ENCODE data around the gene PLD3. TPM values are rescaled to one million over a fixed set of nuclear protein-coding genes. Genes with fewer than 3 reads are reported as not detected.

PLD3 gene
- total RNA-seq, 1 experiment from 2014 or later, result 95.4 TPM

DNA sequence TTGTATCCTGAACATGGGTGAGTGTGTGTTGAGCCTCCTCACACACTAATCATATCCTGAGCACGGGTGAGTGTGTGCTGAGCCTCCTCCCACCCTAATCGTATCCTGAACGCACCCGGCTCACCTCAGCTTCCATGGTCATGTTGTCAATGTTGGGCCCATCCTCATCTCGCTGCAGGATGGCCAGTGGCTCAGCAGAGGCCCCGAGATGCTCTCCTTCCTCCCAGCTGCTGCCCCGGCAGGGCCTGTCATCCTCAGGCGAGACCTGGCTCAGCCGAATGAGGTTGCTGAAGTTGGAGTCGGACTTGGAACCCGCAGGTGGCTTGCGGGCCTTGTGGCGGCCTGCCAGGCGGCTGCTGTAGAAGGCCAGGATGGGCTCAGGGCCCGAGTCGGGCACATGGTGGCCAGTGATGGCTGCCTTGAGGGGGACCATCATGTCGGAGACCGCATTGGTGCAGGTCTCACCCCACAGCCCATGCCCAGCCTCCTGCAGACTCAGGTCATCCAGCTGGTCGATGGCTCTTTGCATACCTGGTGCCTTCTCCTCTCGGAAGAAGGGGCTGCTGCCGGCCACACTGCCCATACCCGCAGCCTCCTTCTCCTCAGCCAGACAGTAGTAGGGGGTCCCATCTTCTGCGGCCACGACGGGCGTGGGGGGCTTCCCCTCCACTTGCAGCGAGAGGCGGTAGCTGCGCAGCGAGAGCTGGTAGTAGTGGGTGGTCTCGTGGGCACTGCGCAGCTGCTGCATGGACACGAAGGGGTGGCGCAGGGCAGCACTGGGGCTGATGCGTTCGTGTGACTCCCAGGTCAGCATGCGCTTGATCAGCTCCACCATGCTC lies 31.9 kb downstream of the PLD3 start:
- no TSS peak for BruUV-seq (replicated peaks)
- CTCF ChIA-PET, result interaction anchor here (0.5 kb wide), 1 partner anchor 240 kb away, joined by 3 read pairs; no protein-coding TSS in a partner anchor
- H2AFZ ChIP-seq (ENCODE audit: low read length), result no peak overlapping the region
- no peak overlapping the region for H3K4me2 ChIP-seq (ENCODE audit: low read length)
- no peaks in the 10 kb centered on the region for H3K9me2 ChIP-seq (replicated peaks; ENCODE audit: low read length)
- no peaks in the 10 kb centered on the region for H3K4me1 ChIP-seq (ENCODE audit: insufficient read depth, low read length)
- H3K9me3 ChIP-seq (ENCODE audit: low read length), result no peaks in the 10 kb centered on the region
- no peaks in the 10 kb centered on the region for H4K20me1 ChIP-seq (ENCODE audit: low read length)
- intact Hi-C loops (cut with micrococcal nuclease), result no loop called here
- H3K27me3 ChIP-seq (ENCODE audit: low read length), result no peaks in the 10 kb centered on the region
- DNase-seq (no peak), ATAC-seq (no peak)
- no peaks in the 10 kb centered on the region for H3K79me2 ChIP-seq (ENCODE audit: low read length)
- TF ChIP-seq EZH2 (IDR thresholded peaks at IDR 0.05; ENCODE audit: low read length, unreplicated experiment) (no peak), EZH2phosphoT487 (IDR thresholded peaks at IDR 0.05; ENCODE audit: borderline replicate concordance, low read length) (no peak), CTCF (conservative IDR thresholded peaks at IDR 0.05; ENCODE audit: low read depth, low read length) (no peak)
- POLR2A ChIA-PET (ENCODE audit: unreplicated experiment), result no interaction called here
- no peaks in the 10 kb centered on the region for H3K36me3 ChIP-seq (ENCODE audit: low read depth, low read length)
- H3K9ac ChIP-seq (ENCODE audit: low read length), result no peak overlapping the region
- no peak overlapping the region for H3K27ac ChIP-seq (ENCODE audit: low read length)
- no peaks in the 10 kb centered on the region for H3F3A ChIP-seq (ENCODE audit: low read length, unreplicated experiment)
- no peak overlapping the region for H3K4me3 ChIP-seq (ENCODE audit: low read length)

GRCh38 chr19:40381321-40381720 lies 32.8 kb downstream of the PLD3 start:
- H3K9me2 ChIP-seq (replicated peaks; ENCODE audit: low read length), result no peaks in the 10 kb centered on the region
- no peaks in the 10 kb centered on the region for H4K20me1 ChIP-seq (ENCODE audit: low read length)
- H3K9ac ChIP-seq (ENCODE audit: low read length), result no peak overlapping the region
- no peak overlapping the region for H2AFZ ChIP-seq (ENCODE audit: low read length)
- no peaks in the 10 kb centered on the region for H3K4me1 ChIP-seq (ENCODE audit: insufficient read depth, low read length)
- H3K9me3 ChIP-seq (ENCODE audit: low read length), result no peaks in the 10 kb centered on the region
- no peaks in the 10 kb centered on the region for H3K36me3 ChIP-seq (ENCODE audit: low read depth, low read length)
- H3K4me2 ChIP-seq (ENCODE audit: low read length), result no peak overlapping the region
- ChIA-PET POLR2A (ENCODE audit: unreplicated experiment) (no interaction called here), CTCF (interaction anchor here (0.5 kb wide), 1 partner anchor 241 kb away, joined by 3 read pairs; no protein-coding TSS in a partner anchor)
- no peak for DNase-seq
- no peak overlapping the region for H3K4me3 ChIP-seq (ENCODE audit: low read length)
- ATAC-seq, result no peak
- no peak overlapping the region for H3K27ac ChIP-seq (ENCODE audit: low read length)
- intact Hi-C loops (cut with micrococcal nuclease), result no loop called here
- no peaks in the 10 kb centered on the region for H3F3A ChIP-seq (ENCODE audit: low read length, unreplicated experiment)
- no peak for TF ChIP-seq EZH2phosphoT487 (IDR thresholded peaks at IDR 0.05; ENCODE audit: borderline replicate concordance, low read length)
- TF ChIP-seq EZH2 (IDR thresholded peaks at IDR 0.05; ENCODE audit: low read length, unreplicated experiment), result no peak
- no peak for TF ChIP-seq CTCF (conservative IDR thresholded peaks at IDR 0.05; ENCODE audit: low read depth, low read length)
- BruUV-seq (replicated peaks), result no TSS peak
- H3K79me2 ChIP-seq (ENCODE audit: low read length), result no peaks in the 10 kb centered on the region
- H3K27me3 ChIP-seq (ENCODE audit: low read length), result no peaks in the 10 kb centered on the region

- intact Hi-C loops (cut with micrococcal nuclease), result no loop called here
- no peaks in the 10 kb centered on the region for H3K27me3 ChIP-seq (ENCODE audit: low read length)
- H4K20me1 ChIP-seq (ENCODE audit: low read length), result no peaks in the 10 kb centered on the region
- no peaks in the 10 kb centered on the region for H3K79me2 ChIP-seq (ENCODE audit: low read length)
- CTCF ChIA-PET, result no interaction called here
- TF ChIP-seq CTCF (conservative IDR thresholded peaks at IDR 0.05; ENCODE audit: low read depth, low read length) (no peak), EZH2phosphoT487 (IDR thresholded peaks at IDR 0.05; ENCODE audit: borderline replicate concordance, low read length) (no peak), EZH2 (IDR thresholded peaks at IDR 0.05; ENCODE audit: low read length, unreplicated experiment) (no peak)
- no peak for ATAC-seq
- DNase-seq, result no peak
- no peak overlapping the region for H3K27ac ChIP-seq (ENCODE audit: low read length)
- H3K4me1 ChIP-seq (ENCODE audit: insufficient read depth, low read length), result no peaks in the 10 kb centered on the region
- POLR2A ChIA-PET (ENCODE audit: unreplicated experiment), result no interaction called here
- no peak overlapping the region for H2AFZ ChIP-seq (ENCODE audit: low read length)
- no peaks in the 10 kb centered on the region for H3K9me2 ChIP-seq (replicated peaks; ENCODE audit: low read length)
- H3K4me3 ChIP-seq (ENCODE audit: low read length), result no peak overlapping the region
- H3F3A ChIP-seq (ENCODE audit: low read length, unreplicated experiment), result no peaks in the 10 kb centered on the region
- no peaks in the 10 kb centered on the region for H3K9me3 ChIP-seq (ENCODE audit: low read length)
- BruUV-seq (replicated peaks), result no TSS peak
- no peak overlapping the region for H3K9ac ChIP-seq (ENCODE audit: low read length)
- no peak overlapping the region for H3K4me2 ChIP-seq (ENCODE audit: low read length)
- no peaks in the 10 kb centered on the region for H3K36me3 ChIP-seq (ENCODE audit: low read depth, low read length)
Observed at GRCh38 chr19:40383668-40384248, 35.3 kb downstream of the PLD3 start.
